Caco-2 (cell line): ENCODE data around the gene DNASE2. TPM values are rescaled to one million over a fixed set of nuclear protein-coding genes. Genes with fewer than 3 reads are reported as not detected.

Experiments
- BruUV-seq: library from RNA; stranded (reverse); fragments of 400-500 nt; replicated peaks from 2 replicates; lab custom pipeline; 2021; lab: Mats Ljungman, UMichigan
- CTCF ChIA-PET: fragments of 300-600 bp; sonication (Branson Sonifier 250); formaldehyde crosslinking; loops from one replicate; lab custom pipeline; 2022; ENCODE audit warnings: antibody characterized with exemption; lab: Charles Lee
- POLR2A ChIA-PET: fragments of 300-600 bp; sonication (Branson Sonifier 250); formaldehyde crosslinking; loops from one replicate; lab custom pipeline; 2022; ENCODE audit warnings: antibody characterized with exemption; lab: Charles Lee
- DNase-seq, 2 experiments: peaks; one replicate each; pipeline versions ENCODE4 v3.0.0 to v3.0.0-alpha.2; 2020 to 2022
- H3K27me3 ChIP-seq: replicated peaks from 2 replicates; pipeline ENCODE4 v1.6.0; 2011; ENCODE audit warnings: low read length; ENCODE audit not compliant: control insufficient read depth, insufficient read depth
- H3K36me3 ChIP-seq: 2 replicates; pipeline ENCODE4 v1.5.1; 2011; ENCODE audit warnings: low read length; ENCODE audit not compliant: control insufficient read depth, insufficient read depth
- H3K4me1 ChIP-seq: fragments of 250-450 bp; sonication (Bioruptor Pico); 2 replicates; pipeline ENCODE4 v1.5.1; 2020; ENCODE audit warnings: mild to moderate bottlenecking
- H3K4me3 ChIP-seq: 2 replicates; pipeline ENCODE4 v1.5.1; 2011; ENCODE audit warnings: low read depth, mild to moderate bottlenecking, control low read depth, low read length
- H3K9me3 ChIP-seq: fragments of 250-450 bp; sonication (Bioruptor Pico); 2 replicates; pipeline ENCODE4 v1.5.1; 2020; ENCODE audit warnings: mild to moderate bottlenecking, moderate library complexity
- H3K27ac Mint-ChIP-seq: one replicate; pipeline ENCODE4 v1.8.0; 2022; ENCODE audit warnings: mixed read lengths; ENCODE audit not compliant: unreplicated experiment
- H3K27me3 Mint-ChIP-seq: one replicate; pipeline ENCODE4 v1.8.0; 2022; ENCODE audit warnings: mixed read lengths; ENCODE audit not compliant: insufficient read depth, unreplicated experiment
- H3K36me3 Mint-ChIP-seq: one replicate; pipeline ENCODE4 v1.8.0; 2022; ENCODE audit warnings: mild to moderate bottlenecking, mixed read lengths; ENCODE audit not compliant: insufficient read depth, unreplicated experiment
- H3K4me1 Mint-ChIP-seq: one replicate; pipeline ENCODE4 v1.8.0; 2022; ENCODE audit warnings: low read depth, mixed read lengths; ENCODE audit not compliant: unreplicated experiment
- H3K4me3 Mint-ChIP-seq: one replicate; pipeline ENCODE4 v1.8.0; 2022; ENCODE audit warnings: mild to moderate bottlenecking, moderate library complexity, mixed read lengths; ENCODE audit not compliant: unreplicated experiment
- H3K9me3 Mint-ChIP-seq: one replicate; pipeline ENCODE4 v1.8.0; 2022; ENCODE audit warnings: mixed read lengths; ENCODE audit not compliant: unreplicated experiment
- intact Hi-C: fragments of 100-400 bp; cut with micrococcal nuclease; formaldehyde crosslinking; loops from one replicate; pipeline ENCODE4 v1.10.0; 2022; ENCODE audit not compliant: unreplicated experiment
- total RNA-seq: library from RNA; stranded (reverse); gene quantifications from 2 replicates; pipeline ENCODE4 v1.2.3, GENCODE V29; 2022
- TF ChIP-seq, protein P1 (sequence below), 2 experiments: fragments of 200-600 bp in 1 of 2; IDR thresholded peaks; 1 replicate in 1 of 2; 2 replicates in 1 of 2; pipeline versions ENCODE4 v1.5.1 to v1.8.0; 2011 to 2022; ENCODE audit warnings: antibody characterized with exemption in 1 of 2, control low read depth in 1 of 2, inconsistent platforms in 1 of 2, low read depth in 1 of 2, low read length in 1 of 2, mild to moderate bottlenecking in 1 of 2, moderate library complexity in 1 of 2; ENCODE audit not compliant: insufficient read depth in 1 of 2, severe bottlenecking in 1 of 2, unreplicated experiment in 1 of 2

DNASE2 gene
- total RNA-seq, 1 experiment from 2014 or later: 3.8 TPM

GRCh38 chr19:12843328-12843727 lies 37.9 kb downstream of the DNASE2 start:
- Mint-ChIP-seq H3K4me3 (no peak overlapping the region), H3K9me3 (no peaks in the 10 kb centered on the region), H3K27ac (no peak overlapping the region), H3K4me1 (no peaks in the 10 kb centered on the region), H3K36me3 (no peaks in the 10 kb centered on the region), H3K27me3 (peaks cover 6% of the 10 kb centered on the region)
- BruUV-seq: no TSS peak
- Histone ChIP-seq H3K27me3 (no peaks in the 10 kb centered on the region; the same call in 1 of the 2 replicates), H3K36me3 (no peaks in the 10 kb centered on the region), H3K9me3 (no peaks in the 10 kb centered on the region), H3K4me1 (0 out of 2 replicates have a peak, but pooled peaks cover 2% of the 10 kb centered on the region), H3K4me3 (no peak overlapping the region)
- CTCF ChIA-PET: no interaction called here
- POLR2A ChIA-PET: no interaction called here
- TF ChIP-seq, protein P1, sequence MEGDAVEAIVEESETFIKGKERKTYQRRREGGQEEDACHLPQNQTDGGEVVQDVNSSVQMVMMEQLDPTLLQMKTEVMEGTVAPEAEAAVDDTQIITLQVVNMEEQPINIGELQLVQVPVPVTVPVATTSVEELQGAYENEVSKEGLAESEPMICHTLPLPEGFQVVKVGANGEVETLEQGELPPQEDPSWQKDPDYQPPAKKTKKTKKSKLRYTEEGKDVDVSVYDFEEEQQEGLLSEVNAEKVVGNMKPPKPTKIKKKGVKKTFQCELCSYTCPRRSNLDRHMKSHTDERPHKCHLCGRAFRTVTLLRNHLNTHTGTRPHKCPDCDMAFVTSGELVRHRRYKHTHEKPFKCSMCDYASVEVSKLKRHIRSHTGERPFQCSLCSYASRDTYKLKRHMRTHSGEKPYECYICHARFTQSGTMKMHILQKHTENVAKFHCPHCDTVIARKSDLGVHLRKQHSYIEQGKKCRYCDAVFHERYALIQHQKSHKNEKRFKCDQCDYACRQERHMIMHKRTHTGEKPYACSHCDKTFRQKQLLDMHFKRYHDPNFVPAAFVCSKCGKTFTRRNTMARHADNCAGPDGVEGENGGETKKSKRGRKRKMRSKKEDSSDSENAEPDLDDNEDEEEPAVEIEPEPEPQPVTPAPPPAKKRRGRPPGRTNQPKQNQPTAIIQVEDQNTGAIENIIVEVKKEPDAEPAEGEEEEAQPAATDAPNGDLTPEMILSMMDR (IDR thresholded peaks at IDR 0.05; ENCODE audit: insufficient read depth in 1 of 2, low read depth in 1 of 2, low read length in 1 of 2, severe bottlenecking in 1 of 2, unreplicated experiment in 1 of 2): no peak
- intact Hi-C loops: no loop called here
- DNase-seq: no peak

DNA sequence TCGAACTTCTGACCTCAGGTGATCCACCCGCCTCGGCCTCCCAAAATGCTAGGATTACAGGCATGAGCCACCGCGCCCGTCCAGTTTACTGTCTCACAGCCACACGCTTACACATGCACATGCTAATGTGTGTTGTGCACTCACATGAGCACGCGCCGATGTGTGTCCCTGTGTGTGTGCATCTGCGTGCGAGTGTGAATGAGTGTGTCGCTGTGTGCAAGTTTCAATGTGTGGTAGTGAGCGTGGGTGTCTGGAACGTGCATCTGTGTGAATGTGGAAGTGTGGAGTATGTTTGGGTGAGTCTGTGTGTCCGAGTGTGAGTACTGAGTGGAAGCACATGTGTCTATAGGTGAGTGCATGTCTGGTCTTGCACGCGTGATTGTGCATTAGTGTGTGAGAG lies 38.7 kb downstream of the DNASE2 start:
- H3K36me3 Mint-ChIP-seq: no peaks in the 10 kb centered on the region
- no peak overlapping the region for H3K27ac Mint-ChIP-seq
- intact Hi-C loops: no loop called here
- POLR2A ChIA-PET: no interaction called here
- BruUV-seq: no TSS peak
- no peaks in the 10 kb centered on the region for H3K9me3 Mint-ChIP-seq
- TF ChIP-seq, protein P1 (IDR thresholded peaks at IDR 0.05; ENCODE audit: insufficient read depth in 1 of 2, low read depth in 1 of 2, low read length in 1 of 2, severe bottlenecking in 1 of 2, unreplicated experiment in 1 of 2): no peak
- H3K27me3 ChIP-seq: no peaks in the 10 kb centered on the region; the same call in 1 of the 2 replicates
- peaks cover 8% of the 10 kb centered on the region for H3K27me3 Mint-ChIP-seq
- H3K4me3 ChIP-seq: no peak overlapping the region
- peaks cover 2% of the 10 kb centered on the region for H3K4me1 Mint-ChIP-seq
- no peaks in the 10 kb centered on the region for H3K36me3 ChIP-seq
- CTCF ChIA-PET: no interaction called here
- no peak for DNase-seq
- no peak overlapping the region for H3K4me3 Mint-ChIP-seq
- H3K4me1 ChIP-seq: peaks cover 6% of the 10 kb centered on the region; the same call in 1 of the 2 replicates
- no peaks in the 10 kb centered on the region for H3K9me3 ChIP-seq

- H3K4me1 Mint-ChIP-seq: peaks cover 8% of the 10 kb centered on the region
- H3K9me3 Mint-ChIP-seq: no peaks in the 10 kb centered on the region
- H3K4me3 Mint-ChIP-seq: peak overlapping the region; percentile 58
- no peak overlapping the region for H3K27ac Mint-ChIP-seq
- POLR2A ChIA-PET: no interaction called here
- no TSS peak for BruUV-seq
- Histone ChIP-seq H3K4me3 (no peak overlapping the region), H3K36me3 (no peaks in the 10 kb centered on the region), H3K9me3 (no peaks in the 10 kb centered on the region), H3K4me1 (peaks cover 6% of the 10 kb centered on the region; the same call in 1 of the 2 replicates), H3K27me3 (no peaks in the 10 kb centered on the region)
- CTCF ChIA-PET: no interaction called here
- TF ChIP-seq, protein P1 (IDR thresholded peaks at IDR 0.05; ENCODE audit: insufficient read depth in 1 of 2, low read depth in 1 of 2, low read length in 1 of 2, severe bottlenecking in 1 of 2, unreplicated experiment in 1 of 2): no peak
- peaks cover 15% of the 10 kb centered on the region for H3K27me3 Mint-ChIP-seq
- intact Hi-C loops: no loop called here
- DNase-seq: peak in 1 of 2 experiments; percentile 57
- H3K36me3 Mint-ChIP-seq: peaks cover 6% of the 10 kb centered on the region
Observed at GRCh38 chr19:12841094-12841493, 40.2 kb downstream of the DNASE2 start.
